Measurements from ENCODE around the gene ZNF92.

DNA sequence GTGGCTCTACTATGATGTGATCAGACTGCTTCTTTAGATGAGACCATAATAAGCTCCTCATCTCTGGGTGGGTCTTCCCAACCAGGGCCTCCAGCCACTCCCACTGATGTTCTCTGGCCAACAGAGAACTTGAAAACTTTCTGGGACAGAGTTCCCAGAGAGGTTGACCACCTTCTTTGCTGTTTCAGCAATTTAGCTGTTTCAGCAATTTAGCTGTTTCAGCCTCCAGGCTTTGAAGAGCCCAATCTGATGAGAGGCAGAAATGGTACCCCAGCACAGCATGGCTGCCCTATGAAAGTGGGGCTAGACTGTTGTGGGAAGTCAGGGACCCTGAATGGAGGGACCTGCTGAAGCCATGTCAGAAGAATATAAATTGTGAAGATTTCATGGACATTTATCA is 49.0 kb downstream of the ZNF92 start:
- TF ChIP-seq, protein P1, sequence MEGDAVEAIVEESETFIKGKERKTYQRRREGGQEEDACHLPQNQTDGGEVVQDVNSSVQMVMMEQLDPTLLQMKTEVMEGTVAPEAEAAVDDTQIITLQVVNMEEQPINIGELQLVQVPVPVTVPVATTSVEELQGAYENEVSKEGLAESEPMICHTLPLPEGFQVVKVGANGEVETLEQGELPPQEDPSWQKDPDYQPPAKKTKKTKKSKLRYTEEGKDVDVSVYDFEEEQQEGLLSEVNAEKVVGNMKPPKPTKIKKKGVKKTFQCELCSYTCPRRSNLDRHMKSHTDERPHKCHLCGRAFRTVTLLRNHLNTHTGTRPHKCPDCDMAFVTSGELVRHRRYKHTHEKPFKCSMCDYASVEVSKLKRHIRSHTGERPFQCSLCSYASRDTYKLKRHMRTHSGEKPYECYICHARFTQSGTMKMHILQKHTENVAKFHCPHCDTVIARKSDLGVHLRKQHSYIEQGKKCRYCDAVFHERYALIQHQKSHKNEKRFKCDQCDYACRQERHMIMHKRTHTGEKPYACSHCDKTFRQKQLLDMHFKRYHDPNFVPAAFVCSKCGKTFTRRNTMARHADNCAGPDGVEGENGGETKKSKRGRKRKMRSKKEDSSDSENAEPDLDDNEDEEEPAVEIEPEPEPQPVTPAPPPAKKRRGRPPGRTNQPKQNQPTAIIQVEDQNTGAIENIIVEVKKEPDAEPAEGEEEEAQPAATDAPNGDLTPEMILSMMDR (IDR thresholded peaks at IDR 0.05; ENCODE audit: low read depth, low read length), result no peak
- TF ChIP-seq POLR2A (IDR thresholded peaks at IDR 0.05; ENCODE audit: extremely low read depth, insufficient read length) (no peak), MYC (IDR thresholded peaks at IDR 0.05; ENCODE audit: low read depth, low read length) (no peak)
- TF ChIP-seq, protein P2, sequence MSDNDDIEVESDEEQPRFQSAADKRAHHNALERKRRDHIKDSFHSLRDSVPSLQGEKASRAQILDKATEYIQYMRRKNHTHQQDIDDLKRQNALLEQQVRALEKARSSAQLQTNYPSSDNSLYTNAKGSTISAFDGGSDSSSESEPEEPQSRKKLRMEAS (IDR thresholded peaks at IDR 0.05; ENCODE audit: low read depth, low read length), result no peak
